ENCODE data around the gene DNAJA1.
"Not testable (repeated sequence)": the region's sequence is repeated elsewhere in the genome, so short reads cannot be mapped to it uniquely, and the experiment has no call there.

DNAJA1 gene

DNA sequence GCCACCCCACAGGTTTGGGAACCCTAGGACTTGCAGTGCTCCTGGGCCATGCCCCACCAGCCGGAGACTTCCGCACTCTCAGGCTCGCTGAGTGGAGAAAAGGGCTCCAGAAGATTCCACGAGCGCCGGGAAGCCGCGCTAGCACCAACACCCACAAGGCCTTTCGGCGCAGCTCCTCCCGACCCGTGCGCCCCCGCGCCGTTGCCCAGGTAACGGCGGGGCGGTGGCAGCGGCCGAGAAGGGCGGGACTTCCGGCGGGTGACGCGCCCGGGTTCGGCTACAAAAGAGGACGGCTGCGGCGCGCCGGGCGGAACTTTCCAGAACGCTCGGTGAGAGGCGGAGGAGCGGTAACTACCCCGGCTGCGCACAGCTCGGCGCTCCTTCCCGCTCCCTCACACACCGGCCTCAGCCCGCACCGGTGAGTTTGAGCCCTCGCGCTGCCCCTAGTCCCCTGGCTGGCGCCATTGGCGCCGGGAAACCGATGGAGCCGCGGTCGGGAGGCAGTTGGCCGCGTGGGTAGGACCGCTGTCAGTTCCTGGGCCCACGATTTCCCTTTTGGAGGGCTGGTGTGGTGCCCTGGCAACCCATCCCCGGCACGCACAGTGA is at the start of gene DNAJA1:
TSS of gene DNAJA1 (plus strand) at position 308 of the 606 bp plus-strand sequence. CDS start 1,212 bp downstream, outside the sequence.
- peak; percentile 85 for DNase-seq

- DNase-seq: no peak
Observed at GRCh38 chr9:32978051-32978450, 47.0 kb upstream of the DNAJA1 start.

DNA sequence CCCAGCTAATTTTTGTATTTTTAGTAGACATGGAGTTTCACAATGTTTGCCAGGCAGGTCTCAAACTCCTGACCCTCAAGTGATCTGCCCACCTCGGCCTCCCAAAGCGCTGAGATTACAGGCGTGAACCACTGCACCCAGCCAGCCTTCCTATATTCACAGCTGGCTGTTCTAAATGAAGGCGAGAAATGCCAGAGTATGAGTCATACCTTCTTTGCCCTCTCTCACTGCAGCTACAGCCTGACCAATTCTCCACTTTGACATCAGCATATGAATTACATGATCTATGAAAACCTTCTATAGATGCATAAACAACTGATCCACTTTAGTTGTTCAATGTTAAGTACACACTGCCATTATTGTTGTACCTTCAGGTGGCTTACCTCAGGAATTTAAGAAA is 38.1 kb upstream of the DNAJA1 start:
- no peak for DNase-seq

DNA sequence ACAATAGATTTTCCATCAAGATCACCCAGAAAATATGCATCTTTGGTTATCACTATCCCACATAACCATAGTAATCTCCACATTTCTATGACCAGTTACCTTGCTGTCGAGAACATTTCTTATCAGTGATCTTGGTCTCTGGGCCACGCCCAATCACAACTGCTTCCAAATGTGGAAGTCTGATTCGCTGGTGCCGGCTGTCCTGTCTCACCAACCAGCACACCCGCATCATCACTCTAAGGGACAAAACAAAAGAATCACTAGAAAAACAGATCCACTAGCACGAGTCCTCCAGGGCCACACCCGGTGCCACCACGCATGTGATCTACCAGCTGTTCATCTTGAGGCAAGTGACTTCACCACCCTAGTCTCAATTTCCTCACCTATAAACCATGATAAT is 35.4 kb upstream of the DNAJA1 start:
- DNase-seq: no peak

DNA sequence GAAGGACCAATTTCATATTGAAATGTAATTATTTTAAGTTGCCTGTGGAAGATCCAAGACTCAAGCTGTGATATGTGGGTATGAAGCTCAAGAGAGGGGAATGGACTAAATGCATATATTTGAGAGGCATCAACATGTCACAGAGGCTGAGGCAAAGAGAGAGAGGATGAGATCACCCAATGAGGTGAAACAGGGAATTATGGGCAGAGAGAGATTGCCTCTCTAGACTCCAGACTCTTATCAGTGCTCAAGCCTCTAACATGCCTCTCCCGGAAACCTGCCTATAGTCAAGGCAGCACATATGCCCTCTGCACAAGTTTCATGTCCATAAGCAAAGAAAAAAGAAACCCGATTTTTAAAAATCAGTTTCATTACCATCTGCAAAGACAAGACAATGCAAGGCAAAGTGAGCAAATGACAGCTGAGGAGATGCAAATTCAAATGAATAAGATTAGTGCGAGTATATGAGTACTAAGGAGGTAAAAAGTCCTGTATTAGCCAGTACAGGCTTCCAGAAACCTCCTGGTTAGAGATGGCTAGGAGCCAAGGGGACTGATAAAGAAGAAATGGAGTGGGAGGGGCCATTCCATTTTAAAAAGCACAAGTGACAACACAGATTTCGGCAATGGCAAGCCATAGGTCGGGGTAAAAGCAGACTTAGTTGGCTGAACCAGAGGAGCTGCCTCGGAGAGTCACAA is 33.0 kb upstream of the DNAJA1 start:
- no peak for DNase-seq

- DNase-seq: peak; percentile 63
Observed at GRCh38 chr9:32992595-32993238, 32.4 kb upstream of the DNAJA1 start.

DNA sequence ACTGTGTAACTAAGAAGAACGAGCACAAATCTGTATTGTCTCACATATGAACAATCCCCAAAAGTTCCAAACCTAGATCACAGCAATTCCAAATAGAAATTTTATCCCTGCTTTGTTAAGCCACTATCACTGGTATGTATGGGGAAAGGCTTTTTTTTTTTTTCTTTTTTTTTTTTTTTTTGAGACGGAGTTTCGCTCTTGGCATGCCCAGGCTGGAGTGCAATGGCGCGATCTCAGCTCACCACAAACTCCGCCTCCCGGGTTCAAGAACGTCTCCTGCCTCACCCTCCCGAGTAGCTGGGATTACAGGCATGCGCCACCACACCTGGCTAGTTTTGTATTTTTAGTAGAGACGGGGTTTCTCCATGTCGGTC is 24.4 kb upstream of the DNAJA1 start:
- not testable (repeated sequence) for DNase-seq

GRCh38 chr9:33005335-33005734 is 19.7 kb upstream of the DNAJA1 start:
- not testable (repeated sequence) for DNase-seq

DNA sequence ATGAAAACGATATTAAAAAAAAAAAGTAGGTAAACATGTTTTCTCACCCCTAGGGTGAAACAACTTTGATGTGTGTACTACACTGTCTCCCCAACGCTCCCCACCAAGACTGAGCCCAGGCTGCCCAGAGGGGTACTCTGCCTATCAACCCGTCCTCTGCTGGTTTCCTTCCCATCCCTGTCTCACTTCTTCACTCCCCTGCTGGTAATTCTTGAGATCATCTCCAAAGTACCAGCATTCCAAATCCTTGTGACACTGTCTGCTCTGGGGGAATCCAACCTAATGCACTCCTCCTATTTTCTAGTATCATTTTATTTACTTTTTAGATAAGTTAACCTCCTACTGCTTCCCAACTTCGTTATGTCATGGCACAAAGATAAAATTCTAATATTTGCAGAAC is 17.3 kb upstream of the DNAJA1 start:
- DNase-seq: no peak

- DNase-seq: no peak
Observed at GRCh38 chr9:33011831-33012230, 13.2 kb upstream of the DNAJA1 start.

DNA sequence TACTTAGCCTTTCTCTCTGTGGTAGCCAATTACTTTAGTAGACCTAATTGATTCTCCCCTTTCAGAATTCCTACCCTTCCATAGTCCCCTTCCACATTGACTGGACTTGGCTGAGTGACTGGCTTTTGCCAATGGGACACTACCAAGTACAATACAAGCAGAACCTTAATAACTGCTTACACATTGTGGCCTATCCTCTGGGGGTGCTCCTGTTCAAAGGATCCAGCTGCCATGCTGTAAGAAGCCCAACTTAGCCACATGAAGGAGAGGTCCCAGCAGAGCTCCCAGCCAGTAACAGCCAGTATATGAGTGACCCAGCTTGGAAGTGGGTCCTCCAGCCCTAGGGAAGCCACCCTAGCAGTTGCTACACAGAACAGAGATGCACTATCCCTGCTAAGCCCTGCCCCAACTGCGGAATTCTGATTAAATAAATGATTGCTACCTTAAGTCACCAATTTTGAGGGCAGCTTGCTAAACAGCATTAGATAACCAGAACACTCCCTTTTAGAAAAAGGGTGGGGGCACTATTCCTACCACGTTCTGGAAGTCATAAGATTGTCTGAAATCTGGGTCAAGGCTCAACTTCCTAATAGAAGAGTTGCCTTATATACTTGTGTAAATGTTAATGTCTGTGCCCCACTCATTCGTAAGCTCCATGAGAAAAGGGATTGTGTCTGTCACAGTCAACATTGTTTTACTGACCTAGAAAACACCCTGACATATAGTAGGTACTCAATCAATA is 12.6 kb upstream of the DNAJA1 start:
- DNase-seq: no peak

DNA sequence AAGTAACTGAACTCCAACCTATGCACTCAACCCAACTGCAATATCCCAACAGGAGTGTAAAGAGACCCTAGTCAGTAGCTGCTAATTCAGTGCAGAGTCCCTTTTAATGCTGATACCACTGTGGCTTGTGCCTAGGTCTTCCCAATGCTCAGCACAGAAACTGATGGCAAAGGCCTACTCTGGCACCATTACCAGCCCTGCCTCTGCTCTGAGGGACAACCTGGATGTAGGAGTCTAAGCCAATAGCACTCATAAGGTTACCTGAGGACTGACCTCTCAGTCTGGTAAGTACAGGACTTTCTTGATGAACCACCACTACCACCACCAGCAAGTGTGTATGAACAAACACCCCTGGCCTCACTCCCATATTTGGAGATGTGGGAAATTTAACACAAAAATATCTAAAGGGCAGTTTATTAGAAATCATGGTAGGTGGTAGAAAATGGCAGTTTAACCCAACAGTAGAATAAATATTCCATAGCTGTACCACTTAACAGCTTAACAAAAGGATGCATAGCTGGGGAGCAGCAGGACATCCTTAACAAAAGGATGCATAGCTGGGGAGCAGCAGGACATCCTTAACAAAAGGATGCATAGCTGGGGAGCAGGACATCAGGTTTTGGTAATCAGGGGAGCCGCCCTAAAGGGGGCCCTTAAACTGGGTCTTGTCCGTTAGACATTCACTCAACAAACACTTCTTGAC is 11.0 kb upstream of the DNAJA1 start:
- DNase-seq: no peak

DNA sequence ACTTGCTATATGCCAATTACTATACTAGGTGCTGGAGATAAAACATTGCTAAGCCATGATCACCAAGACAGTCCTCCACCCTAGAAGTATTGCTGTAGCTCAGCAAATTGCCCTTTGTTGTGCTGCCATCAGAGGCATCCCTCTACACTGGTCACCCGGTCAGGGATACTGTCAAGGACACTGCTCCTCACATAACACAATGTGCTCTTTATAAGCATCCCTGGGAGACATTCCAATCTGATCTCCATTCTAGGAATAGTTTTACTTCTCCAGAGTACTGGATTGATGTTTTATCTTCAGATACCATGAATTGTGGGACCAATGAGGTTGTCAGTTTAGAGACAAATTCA is 10.4 kb upstream of the DNAJA1 start:
- no peak for DNase-seq

GRCh38 chr9:33017283-33018041 is 7.6 kb upstream of the DNAJA1 start:
- no peak for DNase-seq

GRCh38 chr9:33019797-33020196 is 5.3 kb upstream of the DNAJA1 start:
- no peak for DNase-seq

DNA sequence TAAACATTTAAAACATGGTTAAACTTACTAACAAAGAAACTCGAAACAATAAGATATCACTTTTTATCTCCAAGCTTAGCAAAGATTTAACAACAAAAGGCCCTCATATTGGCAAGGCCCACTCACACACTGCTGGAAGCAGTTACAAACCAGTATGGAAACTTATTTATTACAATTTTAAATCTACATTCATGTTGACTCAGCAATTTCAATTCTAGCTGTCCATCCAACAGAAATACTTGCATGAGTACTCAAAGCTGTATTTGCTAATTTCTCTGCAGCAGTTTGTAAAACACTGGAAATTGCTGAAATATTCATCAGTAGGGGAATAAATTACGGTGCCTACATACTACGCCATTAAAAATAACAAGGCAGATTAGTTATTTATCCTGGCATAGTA is 2.8 kb upstream of the DNAJA1 start:
- DNase-seq: no peak

DNA sequence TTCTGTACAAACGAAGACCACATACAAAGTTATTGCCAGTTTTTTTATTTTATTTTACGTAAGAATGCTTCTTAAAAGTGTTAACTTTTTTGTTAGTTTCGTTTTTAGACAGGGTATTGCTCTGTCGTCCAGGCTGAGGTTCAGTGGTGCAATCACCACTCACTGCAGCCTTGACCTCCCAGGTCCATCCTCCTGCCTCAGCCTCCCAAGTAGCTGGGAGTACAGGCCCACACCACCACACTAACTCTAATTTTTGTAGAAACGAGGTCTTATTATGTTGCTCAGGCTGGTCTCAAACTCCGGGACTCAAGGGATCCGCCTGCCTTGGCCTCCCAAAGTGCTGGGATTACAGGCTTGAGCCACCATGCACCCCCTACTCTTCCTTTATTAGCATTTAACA is 2.3 kb upstream of the DNAJA1 start:
- no peak for DNase-seq

GRCh38 chr9:33023661-33024060 is 1.4 kb upstream of the DNAJA1 start:
- no peak for DNase-seq

DNA sequence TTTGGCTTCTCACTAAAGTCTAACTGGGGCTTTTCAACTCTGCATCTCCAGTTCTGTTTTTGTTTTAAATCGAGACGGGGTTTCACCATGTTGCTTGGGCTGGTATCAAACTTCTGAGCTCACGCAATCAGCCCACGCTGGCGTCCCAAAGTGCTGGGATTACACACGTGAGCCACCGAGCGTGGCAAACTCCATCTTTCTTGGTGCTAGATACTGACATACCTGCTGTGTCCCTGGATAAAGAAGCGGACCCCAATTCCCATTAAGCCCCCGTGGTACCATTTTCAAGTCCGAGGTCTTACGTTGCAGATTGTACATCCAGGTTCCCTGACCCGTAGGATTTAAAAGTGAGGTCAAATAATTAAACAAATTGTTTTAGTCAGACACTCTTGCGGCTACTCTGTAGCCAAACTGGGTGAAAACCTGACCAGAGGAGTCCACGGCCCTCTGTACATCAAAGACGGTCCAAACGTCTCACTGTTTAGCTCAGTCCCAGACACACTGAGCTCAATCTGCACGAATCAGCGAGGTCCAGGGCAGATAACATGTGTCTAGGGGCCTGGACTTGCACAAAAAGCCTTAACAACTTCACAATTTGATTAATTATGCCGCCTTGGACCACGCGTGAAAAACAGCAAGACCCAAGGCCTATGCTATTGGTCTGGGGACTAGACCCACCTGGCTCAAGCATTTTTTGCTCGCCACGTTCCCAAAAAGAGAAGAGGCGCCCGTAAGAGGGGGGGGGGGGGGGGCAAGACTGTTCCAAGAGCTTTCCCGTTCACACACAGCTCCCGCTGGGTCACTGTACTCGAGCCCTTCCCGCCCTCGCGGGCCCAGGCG is 727 bp upstream of the DNAJA1 start:
- no peak for DNase-seq

DNA sequence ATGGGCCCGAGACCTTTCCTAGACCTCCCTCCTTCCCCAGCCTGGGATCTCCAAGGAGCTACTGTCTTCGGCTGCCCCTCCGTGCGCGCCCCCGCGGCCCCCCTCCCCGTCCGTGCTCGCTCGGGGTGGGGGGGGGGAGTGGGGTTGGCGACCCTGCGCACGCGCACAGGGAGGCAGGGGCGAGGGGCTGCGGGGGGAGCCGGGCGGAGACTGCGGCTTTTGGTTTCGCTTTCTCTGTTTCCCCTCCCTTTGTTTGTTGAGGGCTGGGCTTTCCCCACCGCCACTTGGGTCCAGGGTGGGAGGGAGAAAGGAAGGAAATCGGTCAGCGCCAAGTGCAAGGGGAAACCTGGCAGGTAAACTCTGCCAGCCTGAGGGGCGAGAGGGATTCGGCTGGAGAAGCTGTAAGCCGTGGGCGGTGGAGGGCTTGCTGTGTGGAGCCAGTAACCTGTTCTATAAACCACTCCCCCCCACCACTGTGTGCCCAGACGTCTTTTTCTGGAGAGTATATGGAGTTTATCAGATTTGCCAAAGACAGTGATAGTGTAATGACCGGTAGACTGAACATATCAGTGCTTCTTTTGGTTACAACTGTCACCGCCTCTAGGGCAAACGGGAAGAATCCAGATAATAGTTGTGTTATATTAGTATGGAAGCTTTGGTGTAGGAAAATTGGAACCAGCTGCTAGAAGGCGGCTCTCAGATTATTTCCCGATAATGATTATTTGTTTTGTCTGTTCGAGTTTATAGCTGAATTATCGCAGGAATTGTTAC is 684 bp downstream of the DNAJA1 start:
- peak; percentile 34 for DNase-seq
